NCI-H2227 treated with DMSO at 0.1 percent for 48 hours (cell line): ENCODE measurements around the gene ALPP.
"Not testable (repeated sequence)": the region's sequence is repeated elsewhere in the genome, so short reads cannot be mapped to it uniquely, and the experiment has no call there.

Source experiments
- DNase-seq: peaks from one replicate; lab custom pipeline; 2025; lab: John Stamatoyannopoulos, UW

The ALPP gene

GRCh38 chr2:232381204-232382031 is 2.9 kb downstream of the ALPP start:
- DNase-seq = not testable (repeated sequence)

DNA sequence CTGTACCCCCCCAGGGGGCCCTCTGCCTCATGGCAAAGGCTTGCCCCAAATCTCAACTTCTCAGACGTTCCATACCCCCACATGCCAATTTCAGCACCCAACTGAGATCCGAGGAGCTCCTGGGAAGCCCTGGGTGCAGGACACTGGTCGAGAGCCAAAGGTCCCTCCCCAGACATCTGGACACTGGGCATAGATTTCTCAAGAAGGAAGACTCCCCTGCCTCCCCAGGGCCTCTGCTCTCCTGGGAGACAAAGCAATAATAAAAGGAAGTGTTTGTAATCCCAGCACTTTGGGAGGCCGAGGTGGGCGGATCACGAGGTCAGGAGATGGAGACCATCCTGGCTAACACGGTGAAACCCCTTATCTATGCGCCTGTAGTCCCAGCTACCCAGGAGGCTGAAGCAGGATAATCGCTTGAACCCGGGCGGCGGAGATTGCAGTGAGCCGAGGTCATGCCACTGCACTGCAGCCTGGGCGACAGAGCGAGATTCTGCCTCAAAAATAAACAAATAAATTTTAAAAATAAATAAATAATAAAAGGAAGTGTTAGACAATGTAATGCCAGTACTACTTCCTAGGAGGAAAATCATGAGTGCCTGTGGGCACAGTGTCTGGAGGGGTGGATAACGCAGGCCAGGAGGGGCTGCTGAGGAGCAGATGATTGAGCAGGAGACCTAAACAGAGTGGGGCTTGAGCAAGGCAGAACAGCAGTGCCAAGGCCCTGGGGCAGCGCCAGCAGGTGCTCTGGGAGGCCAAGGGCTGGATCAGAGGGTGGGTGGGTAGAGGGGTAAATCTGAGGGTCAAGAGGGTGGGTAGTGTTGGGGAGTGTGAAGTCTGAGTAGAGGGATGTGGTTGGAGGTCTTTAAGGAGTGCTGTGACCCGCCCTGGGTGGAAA is 4.0 kb downstream of the ALPP start:
- DNase-seq = no peak

GRCh38 chr2:232384466-232384865 is 5.9 kb downstream of the ALPP start:
- no peak for DNase-seq

- not testable (repeated sequence) for DNase-seq
Measured at GRCh38 chr2:232385058-232385457, 6.5 kb downstream of the ALPP start.

- no peak for DNase-seq
Measured at GRCh38 chr2:232385660-232386489, 7.3 kb downstream of the ALPP start.

DNA sequence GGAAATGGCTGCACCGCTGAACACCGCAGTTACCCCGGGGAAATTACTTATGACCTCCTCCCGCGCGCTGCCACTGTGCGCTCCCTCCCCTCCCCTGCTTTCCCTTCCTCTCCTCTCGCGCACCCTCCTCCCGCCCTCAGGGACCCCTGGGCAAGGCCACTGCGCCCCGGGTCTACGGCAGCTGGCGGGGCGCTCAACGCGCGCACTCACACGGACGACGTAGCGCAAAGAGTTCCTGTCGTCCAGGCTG is 7.9 kb downstream of the ALPP start:
- DNase-seq = no peak

DNA sequence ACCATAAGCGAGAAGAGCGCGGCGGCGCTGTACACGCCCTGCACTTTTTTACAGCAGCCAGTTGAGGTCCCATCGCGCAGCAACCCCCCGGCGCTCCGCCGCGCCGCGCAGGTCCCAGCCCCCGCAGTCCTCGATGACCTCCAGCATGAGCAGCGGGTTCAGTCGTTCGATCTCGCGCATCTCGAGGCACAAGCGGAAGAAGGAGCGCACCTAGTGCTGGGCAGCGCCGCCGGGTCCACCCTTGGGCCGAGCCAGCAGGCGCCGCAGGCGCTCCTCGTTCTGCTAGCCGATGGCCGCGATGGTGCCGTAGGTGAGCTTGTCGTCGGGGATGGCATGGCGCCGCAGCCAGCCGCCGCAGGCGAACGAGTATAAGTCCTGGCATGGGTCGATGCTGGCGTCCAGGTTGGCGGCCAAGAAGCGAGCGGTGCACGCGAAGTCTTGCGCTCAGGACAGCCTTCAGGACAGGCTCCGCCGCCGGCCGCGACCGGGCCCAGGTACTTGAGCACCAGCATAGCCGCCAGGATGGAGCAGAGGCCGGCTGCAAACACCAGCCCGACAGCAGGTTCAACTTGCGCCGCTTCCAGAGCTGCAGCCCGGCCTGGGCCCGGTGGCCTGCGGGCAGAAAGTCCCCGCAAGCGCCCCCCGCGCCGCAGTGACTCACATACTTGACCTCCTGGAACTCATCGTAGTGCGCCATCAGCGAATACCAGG is 8.3 kb downstream of the ALPP start:
- no peak for DNase-seq

GRCh38 chr2:232387451-232388171 is 9.1 kb downstream of the ALPP start:
- DNase-seq = no peak

DNA sequence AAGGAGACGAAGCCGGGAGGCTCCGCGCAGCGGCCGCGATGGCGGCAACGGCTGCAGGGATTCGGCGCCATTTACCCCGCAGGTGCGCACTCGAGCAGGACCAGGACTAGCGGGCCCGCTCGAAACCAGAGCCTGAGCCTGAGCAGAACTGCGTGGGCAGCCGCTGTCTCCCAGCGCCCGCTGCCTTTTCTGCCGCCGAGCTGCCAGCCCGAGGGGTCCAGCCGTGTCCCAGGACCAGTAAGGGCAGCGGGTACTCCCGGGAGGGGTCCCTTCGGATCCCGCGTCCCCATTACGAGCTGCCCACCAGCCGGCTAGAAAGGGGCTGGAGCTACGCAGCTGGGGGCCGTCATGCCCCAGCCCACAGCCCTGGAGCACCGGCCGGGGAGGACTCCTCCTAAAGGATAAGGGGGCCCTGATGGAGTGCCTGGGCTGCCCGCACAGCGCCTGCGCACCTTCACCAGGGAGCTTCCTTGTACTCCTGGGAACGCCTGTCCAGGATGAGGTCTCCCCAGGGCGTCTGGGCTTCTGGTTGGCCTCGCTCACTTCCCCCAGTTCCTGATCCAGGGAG is 9.9 kb downstream of the ALPP start:
- DNase-seq = no peak

DNA sequence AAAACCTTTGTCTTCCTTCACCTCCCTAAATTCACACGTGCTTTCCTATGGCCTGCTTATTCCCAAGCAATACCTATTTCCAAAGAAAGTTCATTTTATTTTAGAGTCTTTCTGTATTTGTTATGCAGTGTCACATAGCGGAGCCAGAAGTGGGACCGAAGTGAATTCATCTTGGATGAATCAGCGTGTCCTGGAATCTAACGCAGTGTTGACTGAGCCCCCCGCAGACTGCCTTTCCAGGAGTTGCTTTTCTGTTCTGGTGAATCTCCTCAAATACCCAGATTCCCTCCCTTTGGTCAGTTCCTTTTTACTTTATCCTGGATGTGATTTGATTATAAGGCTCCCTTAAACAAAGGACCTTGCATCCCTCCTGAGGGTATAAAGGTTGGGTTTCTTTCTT is 10.8 kb downstream of the ALPP start:
- no peak for DNase-seq

GRCh38 chr2:232390661-232391060 is 12.1 kb downstream of the ALPP start:
- no peak for DNase-seq

- DNase-seq = no peak
Measured at GRCh38 chr2:232393556-232393955, 15.0 kb downstream of the ALPP start.

GRCh38 chr2:232394431-232394830 is 15.9 kb downstream of the ALPP start:
- not testable (repeated sequence) for DNase-seq

GRCh38 chr2:232395586-232395985 is 17.0 kb downstream of the ALPP start:
- no peak for DNase-seq

GRCh38 chr2:232396683-232397082 is 18.1 kb downstream of the ALPP start:
- DNase-seq = no peak

DNA sequence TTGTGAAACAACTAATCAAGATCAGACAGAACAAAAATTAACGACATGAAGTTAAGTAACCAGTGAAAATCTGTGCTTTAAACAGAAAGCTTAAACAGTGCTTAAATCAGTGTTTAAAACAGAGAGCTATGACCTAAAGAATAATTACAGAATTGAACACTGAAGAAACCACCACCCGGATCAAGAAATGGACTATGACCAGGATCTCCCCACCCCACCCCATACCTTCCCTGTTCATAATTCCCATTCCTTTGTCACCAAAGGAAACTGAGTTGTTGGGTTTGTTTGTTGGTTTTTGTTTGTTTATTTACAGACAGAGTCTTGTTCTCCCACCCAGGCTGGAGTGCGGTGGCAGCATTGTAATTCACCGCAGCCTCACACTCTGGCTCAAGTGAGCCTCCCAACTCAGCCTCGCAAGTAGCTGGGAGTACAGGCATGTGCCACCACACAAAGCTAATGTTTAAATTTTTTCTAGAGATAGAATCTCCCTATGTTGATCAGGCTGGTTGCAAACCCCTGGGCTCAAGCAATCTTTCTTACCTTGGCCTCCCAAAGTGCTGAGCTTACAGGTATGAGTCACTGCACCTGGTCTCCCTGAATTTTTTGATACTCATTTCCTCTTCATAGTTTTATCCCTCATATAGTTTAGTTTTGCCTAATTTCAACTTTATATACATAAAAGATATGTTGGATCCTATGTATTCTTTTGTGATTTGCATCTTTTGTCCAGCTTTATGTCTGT is 19.9 kb downstream of the ALPP start:
- no peak for DNase-seq

GRCh38 chr2:232400256-232401015 is 21.9 kb downstream of the ALPP start:
- no peak for DNase-seq

- DNase-seq = no peak
Measured at GRCh38 chr2:232402518-232402917, 24.0 kb downstream of the ALPP start.

- DNase-seq = no peak
Measured at GRCh38 chr2:232405943-232406510, 27.5 kb downstream of the ALPP start.
